Eye (tissue), 1 donor: ENCODE results near the gene SEMA3D.

ENCODE experiments used
- DNase-seq: peaks from one replicate; pipeline ENCODE4 v3.0.0-alpha.2; 2015

SEMA3D gene

GRCh38 chr7:84981055-84981976 lies 205.5 kb downstream of the SEMA3D start:
- no peak for DNase-seq

GRCh38 chr7:84975586-84976185 lies 211.2 kb downstream of the SEMA3D start:
- no peak for DNase-seq

- no peak for DNase-seq
Observed at GRCh38 chr7:84971360-84971759, 215.5 kb downstream of the SEMA3D start.

- no peak for DNase-seq
Observed at GRCh38 chr7:84970670-84971069, 216.2 kb downstream of the SEMA3D start.

- DNase-seq: peak; percentile 55
Observed at GRCh38 chr7:84953234-84953633, 233.6 kb downstream of the SEMA3D start.

- no peak for DNase-seq
Observed at GRCh38 chr7:84950836-84951235, 236.0 kb downstream of the SEMA3D start.

- DNase-seq: no peak
Observed at GRCh38 chr7:84949501-84949900, 237.4 kb downstream of the SEMA3D start.

- DNase-seq: no peak
Observed at GRCh38 chr7:84949067-84949466, 237.8 kb downstream of the SEMA3D start.

- DNase-seq: peak; percentile 1
Observed at GRCh38 chr7:84948634-84949033, 238.2 kb downstream of the SEMA3D start.

GRCh38 chr7:84946549-84946948 lies 240.3 kb downstream of the SEMA3D start:
- DNase-seq: no peak
